ENCODE data around the gene MZF1.
A peak's percentile ranks its signal among the peaks of the same experiment; 100 is the strongest.
"Not testable (repeated sequence)": the region's sequence is repeated elsewhere in the genome, so short reads cannot be mapped to it uniquely, and the experiment has no call there.

MZF1 gene

GRCh38 chr19:58555369-58555885, 17.7 kb downstream of the MZF1 start:
- DNase-seq = no peak

GRCh38 chr19:58554494-58555368, 18.4 kb downstream of the MZF1 start, which contains the start of gene CHMP2A:
TSS of gene CHMP2A (minus strand) at chr19:58555105. CDS start at chr19:58554212, 893 bp downstream.
- peak; percentile 98 for DNase-seq

- DNase-seq = peak; percentile 33
Observed at GRCh38 chr19:58553799-58554493, 19.2 kb downstream of the MZF1 start.

- DNase-seq = no peak
Observed at GRCh38 chr19:58552655-58553054, 20.5 kb downstream of the MZF1 start.

- DNase-seq = no peak
Observed at GRCh38 chr19:58551577-58552471, 21.3 kb downstream of the MZF1 start.

- DNase-seq = no peak
Observed at GRCh38 chr19:58551123-58551497, 22.0 kb downstream of the MZF1 start.

- no peak for DNase-seq
Observed at GRCh38 chr19:58550362-58551122, 22.6 kb downstream of the MZF1 start.

- DNase-seq = no peak
Observed at GRCh38 chr19:58549664-58550361, 23.3 kb downstream of the MZF1 start.

- no peak for DNase-seq
Observed at GRCh38 chr19:58548859-58549663, 24.1 kb downstream of the MZF1 start.

GRCh38 chr19:58547323-58548312, 25.5 kb downstream of the MZF1 start:
- DNase-seq = no peak

- DNase-seq = no peak
Observed at GRCh38 chr19:58546019-58546530, 27.1 kb downstream of the MZF1 start.

- DNase-seq = no peak
Observed at GRCh38 chr19:58545286-58546018, 27.7 kb downstream of the MZF1 start.

- DNase-seq = no peak
Observed at GRCh38 chr19:58544591-58545285, 28.4 kb downstream of the MZF1 start.

GRCh38 chr19:58543826-58544590, 29.1 kb downstream of the MZF1 start, which contains the start of gene TRIM28:
TSS of gene TRIM28 (plus strand) at chr19:58544064. CDS start at chr19:58544758, 694 bp downstream.
- peak; percentile 100 for DNase-seq

GRCh38 chr19:58542641-58543372, 30.3 kb downstream of the MZF1 start:
- DNase-seq = not testable (repeated sequence)

- DNase-seq = not testable (repeated sequence)
Observed at GRCh38 chr19:58539169-58539559, 34.0 kb downstream of the MZF1 start.
